Ovary (tissue), 9 donors: Measurements from ENCODE around the gene DCLRE1B. TPM values are rescaled to one million over a fixed set of nuclear protein-coding genes. Genes with fewer than 3 reads are reported as not detected.

Experiments
- DNase-seq, 5 donors: peaks; one replicate each; pipeline ENCODE4 v3.0.0-alpha.2; 2019 to 2020
- H3K27ac ChIP-seq, 2 donors: fragments of 200-600 bp; one replicate each; pipeline versions ENCODE4 v1.5.1 to v1.8.0; 2019 to 2022
- H3K27me3 ChIP-seq: fragments of 200-600 bp; one replicate; pipeline ENCODE4 v1.8.0; 2022
- H3K36me3 ChIP-seq: fragments of 200-600 bp; sonication (generic); one replicate; pipeline ENCODE4 v1.5.1; 2019
- H3K4me1 ChIP-seq: one replicate; pipeline ENCODE4 v1.8.1; 2013; ENCODE audit warnings: mild to moderate bottlenecking, moderate library complexity; ENCODE audit not compliant: insufficient read depth
- H3K4me3 ChIP-seq: fragments of 200-600 bp; sonication (generic); one replicate; pipeline ENCODE4 v1.5.1; 2017
- H3K9me3 ChIP-seq, 2 donors: fragments of 200-600 bp in 1 of 2; sonication (generic) in 1 of 2; one replicate each; pipeline versions ENCODE4 v1.5.1 to v1.8.1; 2013 to 2019; ENCODE audit warnings: mild to moderate bottlenecking in 1 of 2, moderate library complexity in 1 of 2
- CTCF ChIP-seq, 3 donors: fragments of 450-650 bp in 2 of 3; fragments of 200-600 bp in 1 of 3; IDR thresholded peaks; one replicate each; pipeline versions ENCODE4 v1.5.1 to v1.8.0; 2016 to 2022; ENCODE audit warnings: antibody characterized with exemption in 3 of 3, mild to moderate bottlenecking in 1 of 3
- EP300 ChIP-seq: sonication (generic); formaldehyde crosslinking; IDR thresholded peaks from one replicate; pipeline ENCODE4 v1.6.1; 2017; ENCODE audit warnings: antibody characterized with exemption
- POLR2A ChIP-seq: fragments of 450-650 bp; IDR thresholded peaks from one replicate; pipeline ENCODE4 v1.6.1; 2017; ENCODE audit warnings: antibody characterized with exemption, mild to moderate bottlenecking, moderate library complexity
- WGBS, 3 donors: extraction: QIAGEN DNeasy Blood & Tissue Kit in 1 of 3; methylation state at CpG; one replicate each; pipeline versions ENCODE4 v1.1.5 to v1.1.7; 2013 to 2017; 5-methylcytosine and 5-hydroxymethylcytosine counted together
- intact Hi-C, 4 donors: fragments of 100-400 bp; cut with DNase I; formaldehyde crosslinking; loops; one replicate each; pipeline versions ENCODE4 v1.11.0 to v1.15.1; 2022 to 2023
- polyA plus RNA-seq, 2 donors: library from polyadenylated mRNA; stranded (reverse); fragments of 200-250 nt in 1 of 2; fragments of 350-450 nt in 1 of 2; fragmentation: Illumina TruSeq in 1 of 2; extraction: RNeasy Lipid Tissue Mini Kit (QIAGEN cat#74804) in 1 of 2; gene quantifications; one replicate each; pipeline ENCODE4 v1.2.3, GENCODE V29; 2013 to 2014
- total RNA-seq, 7 donors: library from RNA; depleted of rRNA in 2 of 7; stranded (reverse); fragments of >200 nt in 2 of 7; fragmentation: NEBNext Ultra II Directional in 3 of 7; extraction: Animal tissue kit (Norgen Biotek cat#: 25700) in 3 of 7; gene quantifications; one replicate each; pipeline versions ENCODE4 v1.1.0 to v1.2.4, GENCODE V29; 2016 to 2023
- donor health status: DM: no; HTN: no; CAD: no; lungs with moderate emphysema.
- donor health status: DM: no; HTN: no; CAD: no.
- donor health status: Bipolar disorder and iron deficiency.
- donor health status: DM: yes; HTN: yes; CAD: no.
- donor health status: DM: no; HTN: no; CAD: no.
- donor health status: DM: yes; HTN: yes; CAD: no.

The DCLRE1B gene
- total and polyA plus RNA-seq, 9 donors: 2.4 to 7.1 (median 5.0) TPM

- H3K4me3 ChIP-seq: peak within 1 kb of the TSS; percentile 76
- H3K9me3 ChIP-seq: no peaks in the 10 kb centered on the region
- WGBS, 3 donors: 0 to 1% (median 0%) methylated on average over 36 to 61 of the region's 61 CpGs
- peak; percentile 92 to 96 (median 93) for DNase-seq
- H3K4me1 ChIP-seq: peaks cover 9% of the 10 kb centered on the region
- intact Hi-C loops: loop anchor here in 2 of 4 donors (2.0 kb wide), 1 partner anchor 24 kb away; the partner anchor contains the start of genes AP4B1 (in 2 of the 2) and DCLRE1B (in 2 of the 2)
- TF ChIP-seq CTCF (IDR thresholded peaks at IDR 0.05) (peak in 1 of 3 donors; percentile 22), EP300 (peak; percentile 29), POLR2A (peak; percentile 69)
- no peaks in the 10 kb centered on the region for H3K36me3 ChIP-seq
- peak within 1 kb of the TSS; percentile 82 to 89 for H3K27ac ChIP-seq
- no peaks in the 10 kb centered on the region for H3K27me3 ChIP-seq
Measured at GRCh38 chr1:113928941-113929749, 24.0 kb downstream of the DCLRE1B start, which contains the start of gene HIPK1. Gene HIPK1 (plus strand): TSS chr1:113929324.

GRCh38 chr1:113929750-113930498 is 24.8 kb downstream of the DCLRE1B start:
- Histone ChIP-seq H3K27me3 (no peaks in the 10 kb centered on the region), H3K4me3 (peak overlapping the region; percentile 76), H3K9me3 (no peaks in the 10 kb centered on the region), H3K27ac (peak overlapping the region; percentile 82 to 89), H3K4me1 (peaks cover 10% of the 10 kb centered on the region), H3K36me3 (no peaks in the 10 kb centered on the region)
- intact Hi-C loops: loop anchor here in 2 of 4 donors (2.0 kb wide), 1 partner anchor 25 kb away; the partner anchor contains the start of genes AP4B1 (in 2 of the 2) and DCLRE1B (in 2 of the 2)
- 0 to 2% (median 0%) methylated on average over 27 to 64 of the region's 64 CpGs for WGBS, 3 donors
- DNase-seq: peak in 4 of 5 donors; percentile 32 to 68 (median 41)
- no peak for TF ChIP-seq POLR2A
- TF ChIP-seq CTCF (IDR thresholded peaks at IDR 0.05): no peak
- no peak for TF ChIP-seq EP300

- TF ChIP-seq EP300: no peak
- Histone ChIP-seq H3K27ac (peak overlapping the region; percentile 82 to 89), H3K4me1 (peaks cover 10% of the 10 kb centered on the region), H3K9me3 (no peaks in the 10 kb centered on the region), H3K4me3 (peak overlapping the region; percentile 76), H3K36me3 (no peaks in the 10 kb centered on the region), H3K27me3 (no peaks in the 10 kb centered on the region)
- peak in 2 of 5 donors; percentile 39 to 45 for DNase-seq
- 0 to 3% (median 1%) methylated on average over 8 of the region's 8 CpGs for WGBS, 3 donors
- intact Hi-C loops: no loop called here
Measured at GRCh38 chr1:113930499-113931161, 25.5 kb downstream of the DCLRE1B start.

- no peaks in the 10 kb centered on the region for H3K36me3 ChIP-seq
- intact Hi-C loops: no loop called here
- no peak for TF ChIP-seq EP300
- no peak for DNase-seq
- H3K9me3 ChIP-seq: no peaks in the 10 kb centered on the region
- peaks cover 11% of the 10 kb centered on the region for H3K4me1 ChIP-seq
- peak overlapping the region; percentile 76 for H3K4me3 ChIP-seq
- WGBS, 3 donors: 2 to 10% (median 3%) methylated on average over 3 of the region's 3 CpGs
- H3K27me3 ChIP-seq: no peaks in the 10 kb centered on the region
- H3K27ac ChIP-seq: no peak overlapping the region
Measured at GRCh38 chr1:113931451-113931851, 26.3 kb downstream of the DCLRE1B start.

GRCh38 chr1:113934006-113934405 is 28.9 kb downstream of the DCLRE1B start:
- no peak for DNase-seq
- no peaks in the 10 kb centered on the region for H3K36me3 ChIP-seq
- H3K4me1 ChIP-seq: peaks cover 10% of the 10 kb centered on the region
- no peak overlapping the region for H3K4me3 ChIP-seq
- H3K9me3 ChIP-seq: no peaks in the 10 kb centered on the region
- H3K27me3 ChIP-seq: no peaks in the 10 kb centered on the region
- no peak overlapping the region for H3K27ac ChIP-seq
- intact Hi-C loops: no loop called here
- TF ChIP-seq EP300: no peak
- no peak for TF ChIP-seq POLR2A
- no peak for TF ChIP-seq CTCF (IDR thresholded peaks at IDR 0.05)
